Hippocampal formation (tissue), 2 donors: ENCODE results near the gene PIP4P1.
A peak's percentile ranks its signal among the peaks of the same experiment; 100 is the strongest.

ENCODE experiments used
- DNase-seq, 2 donors: peaks; one replicate each; lab custom pipeline; 2025; lab: John Stamatoyannopoulos, UW

The PIP4P1 gene

DNA sequence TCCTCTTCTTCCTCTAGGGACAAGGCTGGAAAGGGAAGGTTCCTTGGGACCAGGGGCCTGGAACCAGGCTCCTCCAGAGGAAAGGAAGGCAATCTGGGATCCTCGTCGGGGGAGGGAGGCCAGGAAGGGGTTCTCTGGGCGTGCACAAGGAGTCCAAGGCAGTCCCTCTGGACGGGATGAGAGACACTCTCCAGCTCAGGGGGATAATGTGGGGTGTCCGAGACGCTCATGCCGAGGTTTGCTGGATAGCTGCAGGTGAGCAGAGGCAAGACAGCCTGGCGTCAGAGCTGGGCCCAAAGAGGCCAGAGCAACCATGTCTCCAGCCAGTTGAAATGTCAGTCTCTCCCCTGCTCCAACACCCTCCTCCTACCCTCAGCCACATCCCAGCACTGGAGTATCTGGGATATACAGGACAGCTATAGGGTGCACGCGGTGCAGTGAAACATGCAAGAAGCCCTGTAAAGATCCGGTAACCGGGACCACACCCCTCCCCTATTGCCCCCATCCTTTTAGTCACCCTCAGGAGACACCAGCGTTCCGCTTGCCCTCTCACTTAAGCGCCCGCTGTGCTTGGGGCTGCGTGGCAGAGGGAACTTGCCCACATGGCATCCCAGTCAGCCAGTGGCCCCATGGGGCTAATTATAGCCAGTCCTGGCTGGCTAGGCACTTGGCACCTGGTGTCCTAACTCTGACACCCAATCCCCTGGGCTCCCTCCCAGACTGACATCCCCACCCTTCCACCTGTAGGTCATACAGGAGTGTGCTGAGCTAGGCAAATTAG is 25.5 kb downstream of the PIP4P1 start, which contains the start of gene KLHL33:
Gene KLHL33, minus strand, starts transcription at position 585 of the 781 bp plus-strand sequence. Its CDS starts 355 bp downstream, at position 230.
- DNase-seq: no peak

DNA sequence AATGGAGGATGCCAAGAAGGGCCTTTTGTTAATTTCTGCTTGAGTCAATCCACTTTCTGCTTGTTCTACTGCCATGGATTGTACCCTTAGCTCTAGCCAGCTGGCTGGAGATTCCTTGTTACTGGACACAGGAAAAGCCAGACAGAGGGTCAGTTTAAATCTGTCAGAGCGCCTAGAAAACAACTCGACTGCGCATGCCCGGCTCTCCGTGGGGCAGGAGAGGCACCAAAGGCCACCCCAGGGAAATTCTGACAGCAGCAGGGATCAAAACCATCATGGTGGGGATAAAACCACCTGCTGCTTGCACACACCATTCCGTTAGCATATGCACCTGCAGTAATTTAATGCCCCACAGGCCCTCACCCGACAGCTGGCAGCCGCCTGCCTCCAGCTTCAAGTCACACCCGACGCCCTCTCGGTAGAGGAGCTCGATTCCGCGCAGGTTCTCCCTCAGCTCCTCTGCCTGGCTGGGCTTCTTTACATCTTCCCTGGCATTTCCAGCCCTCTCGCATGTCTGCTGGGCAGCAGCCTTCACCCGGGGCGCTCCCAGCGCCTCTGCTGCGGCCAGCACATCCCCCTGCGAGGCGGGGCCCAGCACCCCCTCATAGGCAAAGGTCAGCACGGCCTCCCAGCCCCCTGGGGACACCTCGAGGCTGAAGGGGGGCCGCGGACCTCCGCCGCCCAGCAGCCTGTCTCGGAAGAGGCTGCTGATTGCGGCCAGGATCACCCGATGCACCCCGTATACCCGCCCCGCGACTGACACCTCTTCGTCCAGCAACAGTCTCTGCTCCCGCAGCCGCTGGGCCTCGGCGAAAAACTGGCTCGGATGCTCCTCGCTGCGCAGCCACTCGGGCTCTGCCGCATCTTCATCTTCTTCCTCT is 26.3 kb downstream of the PIP4P1 start:
- peak; percentile 63 to 81 for DNase-seq

- DNase-seq: peak; percentile 20 to 21
These were observed 31.2 kb downstream of the PIP4P1 start for GRCh38 chr14:20429801-20430669.

- DNase-seq: no peak
These were observed 32.4 kb downstream of the PIP4P1 start for GRCh38 chr14:20428802-20429201.

GRCh38 chr14:20428010-20428365 is 33.2 kb downstream of the PIP4P1 start:
- DNase-seq: no peak

GRCh38 chr14:20427231-20428009 is 33.8 kb downstream of the PIP4P1 start:
- peak in 1 of 2 donors; percentile 11 for DNase-seq

- DNase-seq: no peak
These were observed 36.4 kb downstream of the PIP4P1 start for GRCh38 chr14:20424851-20425250.

GRCh38 chr14:20422886-20423285 is 38.3 kb downstream of the PIP4P1 start:
- no peak for DNase-seq

DNA sequence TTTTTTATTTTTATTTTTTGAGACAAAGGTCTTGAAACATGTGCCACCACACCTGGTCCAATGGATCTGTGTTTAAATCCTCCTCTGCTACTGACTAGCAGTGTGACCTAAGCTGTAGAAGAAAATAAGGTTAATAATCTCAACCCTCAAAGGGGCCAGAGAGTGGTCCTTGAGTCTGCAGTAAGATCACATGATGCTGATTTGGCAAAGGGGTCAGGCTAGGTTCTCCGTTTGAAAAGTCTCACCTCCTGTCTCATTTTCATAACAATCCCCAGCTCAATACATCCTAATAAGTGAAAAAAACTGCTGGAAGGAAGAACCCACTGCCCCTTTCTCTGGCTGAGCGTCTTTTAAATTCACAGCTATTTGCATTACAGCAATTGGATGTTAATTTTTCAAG is 40.0 kb downstream of the PIP4P1 start:
- no peak for DNase-seq

DNA sequence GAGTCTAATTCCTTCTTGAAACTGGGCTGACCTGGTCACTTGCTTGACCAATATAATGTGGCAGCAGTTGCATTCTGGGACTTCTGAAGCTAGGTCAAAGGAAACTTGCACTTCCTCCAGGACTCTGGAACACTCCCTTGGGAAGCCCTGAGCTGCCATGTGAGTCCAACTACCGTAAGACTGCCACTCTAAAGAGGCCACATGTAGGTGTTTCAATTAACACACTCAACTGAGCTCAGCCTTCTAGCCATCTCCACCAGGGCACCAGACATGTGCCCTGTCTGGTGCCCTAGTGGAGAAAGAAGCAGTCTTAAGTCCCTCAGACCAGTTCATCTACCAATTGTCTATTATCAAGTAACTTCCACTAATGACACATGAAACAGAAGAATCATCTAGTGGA is 41.8 kb downstream of the PIP4P1 start:
- no peak for DNase-seq

- DNase-seq: no peak
These were observed 42.7 kb downstream of the PIP4P1 start for GRCh38 chr14:20418501-20418909.

GRCh38 chr14:20417250-20418186 is 43.7 kb downstream of the PIP4P1 start:
- DNase-seq: no peak

DNA sequence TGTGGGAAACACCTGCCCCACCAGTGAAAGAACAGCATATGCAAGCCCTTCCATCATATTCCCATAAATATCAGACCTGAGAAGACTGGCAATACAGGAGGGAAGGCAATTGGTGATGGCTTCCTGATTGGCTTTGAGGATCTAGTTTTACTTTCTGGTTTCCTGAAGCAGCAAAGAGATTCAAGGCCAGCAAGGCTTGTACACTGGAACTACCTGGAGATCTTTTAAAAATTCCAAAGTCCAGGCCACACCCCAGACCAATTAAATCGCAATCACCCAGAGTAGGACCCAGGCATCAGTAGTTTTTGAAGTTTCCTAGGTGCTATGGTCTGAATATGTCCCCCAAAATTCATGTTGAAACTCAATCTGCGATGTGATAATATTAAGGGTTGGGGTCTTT is 45.0 kb downstream of the PIP4P1 start:
- DNase-seq: no peak

DNA sequence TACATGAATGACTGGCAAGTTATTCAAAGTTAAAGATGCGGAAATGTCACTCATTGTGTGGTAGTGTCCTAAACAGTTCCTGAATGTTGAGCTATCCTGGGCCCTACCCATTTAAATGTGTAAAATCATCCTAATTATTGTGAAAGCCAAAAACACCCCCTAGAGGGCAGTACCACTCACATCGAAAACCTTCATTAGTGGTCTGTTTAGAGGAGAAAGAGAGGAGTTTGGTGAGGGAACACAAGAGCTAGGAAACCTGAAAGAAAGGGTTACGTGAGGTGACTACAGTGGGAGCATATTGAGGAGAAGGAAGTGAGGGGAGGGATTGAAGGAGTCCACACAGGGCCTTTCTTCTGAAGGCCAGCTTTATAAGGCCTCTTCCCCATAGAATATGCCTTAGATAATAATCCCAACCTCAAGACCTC is 45.4 kb downstream of the PIP4P1 start:
- DNase-seq: peak in 1 of 2 donors; percentile 68

- no peak for DNase-seq
These were observed 47.5 kb downstream of the PIP4P1 start for GRCh38 chr14:20413744-20414082.

DNA sequence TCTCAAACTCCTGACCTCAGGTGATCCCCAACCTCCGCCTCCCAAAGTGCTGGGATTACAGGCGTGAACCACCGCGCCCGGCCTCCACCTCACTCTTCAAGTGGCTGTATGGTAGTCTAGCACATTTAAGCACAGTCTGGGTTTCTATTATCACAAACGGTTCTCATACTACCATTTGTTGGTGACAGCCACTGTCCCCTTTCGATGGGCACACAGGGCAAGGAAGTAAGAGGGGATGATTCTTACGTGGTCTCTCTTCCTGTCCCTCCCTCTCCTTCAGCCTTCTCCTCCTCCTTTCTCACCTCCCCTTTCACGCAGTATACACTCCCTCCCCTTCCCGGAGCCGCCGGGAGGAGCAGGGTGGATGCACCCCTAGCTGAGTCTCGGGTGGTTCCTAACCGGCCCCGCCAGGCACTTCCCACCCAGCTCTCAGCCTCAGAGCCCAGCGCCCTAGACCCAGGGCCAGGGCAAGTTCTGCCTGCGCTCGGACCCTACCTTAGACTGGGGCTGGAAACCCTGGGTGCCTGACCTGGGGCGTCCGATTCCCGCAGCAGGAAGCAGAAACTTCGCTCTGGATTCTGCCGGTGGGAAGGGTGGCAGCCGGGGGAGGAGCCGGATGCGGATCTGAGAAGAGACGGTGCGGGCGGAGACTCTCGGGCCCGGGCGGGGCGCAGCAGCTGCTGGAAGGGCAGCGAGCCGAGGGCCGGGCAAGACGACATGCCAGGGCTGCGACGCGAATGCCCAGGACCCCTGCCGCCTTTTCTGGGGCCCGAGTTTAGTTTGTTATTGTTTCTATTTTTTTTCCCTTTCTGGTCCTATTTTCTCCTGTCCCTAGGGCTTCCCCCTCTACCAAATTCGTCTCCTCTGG is 48.1 kb downstream of the PIP4P1 start, which contains the start of gene TEP1:
Gene TEP1, minus strand, starts transcription at position 626 of the 868 bp plus-strand sequence. CDS start 5,062 bp downstream, outside the sequence.
- peak; percentile 69 to 75 for DNase-seq

GRCh38 chr14:20412411-20412810 is 48.8 kb downstream of the PIP4P1 start:
- no peak for DNase-seq

- DNase-seq: no peak
These were observed 52.0 kb downstream of the PIP4P1 start for GRCh38 chr14:20409226-20409625.
